Stimulated activated CD8-positive, alpha-beta memory T cell treated with anti-CD3 and anti-CD28 coated beads, Interleukin-12 subunit alpha, Interleukin-12 subunit beta, amount 100 ng/mL, for 4 hours (primary cell): Measurements from ENCODE around the gene CLDN16.

Source experiments
- DNase-seq: peaks from one replicate; pipeline ENCODE4 v3.0.0-alpha.2; 2020; ENCODE audit warnings: low read depth

Gene CLDN16

GRCh38 chr3:190442240-190442639 lies 54.3 kb downstream of the CLDN16 start:
- no peak for DNase-seq

DNA sequence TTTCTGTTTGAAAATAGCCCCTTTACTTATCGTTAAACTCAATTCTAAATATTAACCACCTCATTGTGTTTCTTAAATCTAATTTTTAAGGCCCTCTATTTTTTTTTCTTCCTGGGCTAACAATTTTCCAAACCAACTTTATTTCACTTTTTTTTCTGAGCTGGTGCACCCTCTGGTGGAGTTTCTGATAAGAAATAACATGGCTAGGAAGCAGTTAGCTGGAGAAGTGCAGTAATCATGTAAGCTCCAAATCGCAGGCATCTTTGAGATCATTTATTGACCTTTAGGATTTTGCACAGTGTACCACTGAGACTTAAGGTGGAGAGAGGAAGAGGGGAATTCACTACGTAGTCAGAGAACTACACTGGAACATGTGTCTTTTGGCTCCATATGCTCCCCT lies 55.3 kb downstream of the CLDN16 start:
- DNase-seq: no peak

DNA sequence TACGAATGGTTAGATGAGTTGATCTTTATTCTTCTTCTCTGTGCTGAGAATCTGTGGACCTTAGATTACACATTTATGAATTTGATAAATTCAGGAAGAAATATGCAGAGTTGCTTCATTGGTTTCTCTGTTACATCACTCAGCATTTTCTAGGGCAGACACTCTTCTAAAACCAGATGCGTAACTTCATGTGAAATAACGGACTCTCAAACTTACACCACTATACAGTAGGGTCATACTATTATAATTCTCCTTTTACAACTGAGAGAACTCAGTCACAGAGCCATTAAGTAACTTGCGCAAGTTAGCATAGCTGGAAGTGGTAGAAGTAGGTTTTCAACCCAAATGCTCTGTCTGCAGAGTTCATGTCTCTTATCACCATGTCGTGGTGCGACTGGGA lies 56.0 kb downstream of the CLDN16 start:
- DNase-seq: no peak

DNA sequence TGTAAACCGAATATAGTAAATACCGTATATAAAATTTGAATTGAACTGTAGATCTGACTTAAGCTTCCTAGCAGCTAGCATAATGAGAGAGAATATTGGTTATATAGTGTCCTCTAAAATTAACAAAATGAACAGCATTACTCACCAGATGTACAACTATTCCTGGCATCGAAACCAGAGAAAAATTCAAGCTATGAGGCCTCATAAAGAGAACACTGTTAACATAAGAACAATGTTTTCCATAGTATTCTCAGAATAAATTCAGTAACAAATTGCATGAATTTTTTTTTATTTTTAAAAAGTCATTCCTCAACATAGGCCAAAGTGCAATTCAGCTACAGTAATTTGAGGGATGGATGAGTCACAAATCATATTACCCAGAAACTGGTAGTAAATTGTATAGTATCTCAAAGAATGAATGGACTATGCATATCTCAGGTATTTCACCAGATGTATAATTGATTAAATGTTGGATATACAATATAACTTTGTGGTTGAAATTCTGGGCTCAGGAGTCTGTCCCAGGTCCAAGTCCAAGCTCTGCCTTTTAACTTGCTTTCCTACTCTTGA lies 56.7 kb downstream of the CLDN16 start:
- no peak for DNase-seq

DNA sequence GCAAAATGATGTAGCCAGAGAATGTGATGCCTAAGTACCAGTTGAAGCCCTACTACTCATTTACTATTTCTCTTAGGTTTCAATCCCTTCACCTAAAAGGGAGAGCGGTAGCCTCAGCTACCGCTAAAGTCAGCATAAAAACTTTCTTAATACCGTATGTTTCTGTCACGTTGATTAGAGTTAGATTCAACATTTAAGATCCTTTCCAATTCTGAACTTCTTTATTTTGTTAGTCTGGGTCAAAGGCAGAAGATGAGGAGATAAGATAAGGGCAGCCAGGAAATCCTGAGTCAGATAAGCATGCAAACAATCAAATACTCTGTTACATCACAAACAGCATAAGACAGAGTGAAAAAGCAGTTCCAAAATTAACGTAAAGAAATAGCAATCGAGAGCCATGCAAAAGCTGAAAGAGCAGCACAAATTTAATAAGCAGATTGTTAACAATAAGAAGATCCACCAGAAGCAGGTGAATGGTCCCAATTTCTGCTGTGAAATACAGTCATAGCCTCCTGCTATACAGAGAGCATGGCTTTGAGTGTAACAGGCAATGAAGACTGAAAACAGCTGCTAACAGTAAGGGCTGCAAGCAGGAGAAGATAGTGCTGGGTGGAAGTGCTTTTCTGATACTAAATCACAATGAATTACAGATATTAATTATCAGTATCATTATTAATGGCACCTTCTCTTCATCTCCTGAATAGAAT lies 58.8 kb downstream of the CLDN16 start:
- DNase-seq: no peak

GRCh38 chr3:190448256-190448655 lies 60.3 kb downstream of the CLDN16 start:
- no peak for DNase-seq

GRCh38 chr3:190449801-190450200 lies 61.8 kb downstream of the CLDN16 start, which contains the start of gene TMEM207:
Gene TMEM207 (minus strand): TSS chr3:190449901. CDS start chr3:190449809, 92 bp downstream.
- DNase-seq: no peak

GRCh38 chr3:190455828-190456227 lies 67.9 kb downstream of the CLDN16 start:
- no peak for DNase-seq

DNA sequence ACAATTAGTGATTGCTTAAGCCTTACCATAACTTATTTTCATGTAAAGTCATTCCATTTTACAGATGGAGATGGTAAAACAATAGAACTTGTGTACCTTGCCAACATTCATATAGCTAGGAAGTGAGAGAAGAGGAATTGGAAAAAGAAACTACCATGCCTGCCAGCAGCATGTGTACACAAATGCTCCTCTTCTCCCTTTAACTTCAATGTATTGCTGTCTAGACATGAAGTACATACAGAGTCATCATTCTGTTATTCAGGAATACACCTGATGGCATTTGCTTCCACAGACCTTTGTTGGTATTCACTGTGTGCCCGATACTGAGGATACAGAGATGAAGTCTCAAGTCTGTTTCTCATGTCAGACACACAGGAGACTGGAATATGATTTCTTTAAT lies 68.8 kb downstream of the CLDN16 start:
- DNase-seq: no peak

DNA sequence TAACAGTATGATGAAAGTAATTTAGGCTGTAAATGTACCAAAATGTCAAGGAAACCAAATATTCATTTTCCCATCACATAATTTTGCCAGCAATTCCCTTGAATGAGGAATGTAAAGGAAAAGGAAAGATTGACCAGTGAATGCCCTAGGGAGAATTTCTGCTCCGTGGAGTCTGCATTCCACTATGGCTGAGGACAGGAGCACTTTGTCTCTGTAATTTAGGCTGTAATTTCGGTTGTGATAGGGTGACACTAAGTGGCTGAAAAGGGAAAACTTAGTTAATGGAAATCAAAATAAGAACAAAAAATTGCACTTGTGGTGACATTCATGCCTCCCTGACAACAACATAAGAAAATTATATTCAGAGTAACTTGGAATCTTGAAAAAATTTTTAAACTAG lies 70.1 kb downstream of the CLDN16 start:
- no peak for DNase-seq
